ENCODE data around the gene MBP.

DNA sequence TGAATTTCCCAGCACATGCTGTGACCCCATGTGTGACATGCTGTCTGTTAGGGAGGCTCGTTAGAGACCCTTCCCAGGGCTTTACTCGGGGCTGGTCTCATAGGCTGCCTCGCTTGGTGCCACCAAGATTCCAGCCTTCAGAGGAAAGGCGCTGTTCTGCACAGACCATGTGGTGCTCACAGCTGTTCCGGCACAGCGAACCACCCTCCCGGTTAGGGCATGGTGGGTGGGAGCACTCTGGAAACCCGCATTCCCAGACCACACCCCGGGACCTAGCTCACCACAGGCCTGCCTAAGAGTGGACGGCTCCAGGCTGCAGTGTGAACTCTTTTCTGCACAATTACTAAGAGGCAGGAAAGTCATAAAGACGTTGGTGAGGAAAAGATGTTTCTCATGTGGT is 112.0 kb downstream of the MBP start:
- TF ChIP-seq, protein P1, sequence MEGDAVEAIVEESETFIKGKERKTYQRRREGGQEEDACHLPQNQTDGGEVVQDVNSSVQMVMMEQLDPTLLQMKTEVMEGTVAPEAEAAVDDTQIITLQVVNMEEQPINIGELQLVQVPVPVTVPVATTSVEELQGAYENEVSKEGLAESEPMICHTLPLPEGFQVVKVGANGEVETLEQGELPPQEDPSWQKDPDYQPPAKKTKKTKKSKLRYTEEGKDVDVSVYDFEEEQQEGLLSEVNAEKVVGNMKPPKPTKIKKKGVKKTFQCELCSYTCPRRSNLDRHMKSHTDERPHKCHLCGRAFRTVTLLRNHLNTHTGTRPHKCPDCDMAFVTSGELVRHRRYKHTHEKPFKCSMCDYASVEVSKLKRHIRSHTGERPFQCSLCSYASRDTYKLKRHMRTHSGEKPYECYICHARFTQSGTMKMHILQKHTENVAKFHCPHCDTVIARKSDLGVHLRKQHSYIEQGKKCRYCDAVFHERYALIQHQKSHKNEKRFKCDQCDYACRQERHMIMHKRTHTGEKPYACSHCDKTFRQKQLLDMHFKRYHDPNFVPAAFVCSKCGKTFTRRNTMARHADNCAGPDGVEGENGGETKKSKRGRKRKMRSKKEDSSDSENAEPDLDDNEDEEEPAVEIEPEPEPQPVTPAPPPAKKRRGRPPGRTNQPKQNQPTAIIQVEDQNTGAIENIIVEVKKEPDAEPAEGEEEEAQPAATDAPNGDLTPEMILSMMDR (IDR thresholded peaks at IDR 0.05) = no peak
- no peak for TF ChIP-seq POLR2A (IDR thresholded peaks at IDR 0.05)

Data from thyroid gland (tissue), 4 donors.